SK-N-MC (cell line): ENCODE data around the gene RHCE.

Experiments
- EZH2 ChIP-seq: fragments of 200-600 bp; sonication (generic); IDR thresholded peaks from one replicate; pipeline ENCODE4 v1.6.1; 2017; ENCODE audit warnings: antibody characterized with exemption
- FOXP2 ChIP-seq: optimal IDR thresholded peaks from 2 replicates; pipeline ENCODE3; 2011; ENCODE audit warnings: mild to moderate bottlenecking, moderate library complexity; ENCODE audit not compliant: insufficient read depth; ENCODE audit errors: extremely low read length, control extremely low read depth
- POLR2AphosphoS5 ChIP-seq: IDR thresholded peaks from 2 replicates; pipeline ENCODE4 v1.6.1; 2012; ENCODE audit warnings: mild to moderate bottlenecking, low read depth, low read length, borderline replicate concordance

DNA sequence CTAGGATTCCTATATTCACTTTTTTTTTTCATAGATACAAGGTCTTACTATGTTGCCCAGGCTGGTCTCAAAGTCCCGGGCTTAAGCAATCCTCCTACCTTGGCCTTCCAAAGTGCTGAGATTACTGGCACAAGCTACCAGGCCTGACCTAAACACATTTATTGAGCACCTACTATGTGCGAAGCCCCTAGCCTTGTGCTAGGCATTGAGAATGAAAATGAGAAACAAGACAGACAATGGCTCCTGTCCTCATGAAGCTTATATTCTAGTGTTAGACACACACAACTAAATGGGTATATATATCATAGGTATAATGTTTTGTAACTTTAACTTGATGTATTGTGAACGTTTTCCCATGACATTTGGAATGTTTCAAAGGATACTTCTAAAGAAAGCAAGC lies 71.0 kb downstream of the RHCE start:
- TF ChIP-seq EZH2 (no peak), POLR2AphosphoS5 (no peak), FOXP2 (no peak)
